Stimulated activated CD4-positive, alpha-beta T cell treated with anti-CD3 and anti-CD28 coated beads, TNF-alpha, amount 100 ng/mL, for 4 hours (primary cell): ENCODE measurements around the gene TAF9.
A peak's percentile ranks its signal among the peaks of the same experiment; 100 is the strongest.
"Not testable (repeated sequence)": the region's sequence is repeated elsewhere in the genome, so short reads cannot be mapped to it uniquely, and the experiment has no call there.

ENCODE experiments used
- DNase-seq, 3 experiments: peaks; one replicate each; pipeline ENCODE4 v3.0.0-alpha.2; 2020; ENCODE audit warnings: low read depth in 3 of 3

Gene TAF9, protein sequence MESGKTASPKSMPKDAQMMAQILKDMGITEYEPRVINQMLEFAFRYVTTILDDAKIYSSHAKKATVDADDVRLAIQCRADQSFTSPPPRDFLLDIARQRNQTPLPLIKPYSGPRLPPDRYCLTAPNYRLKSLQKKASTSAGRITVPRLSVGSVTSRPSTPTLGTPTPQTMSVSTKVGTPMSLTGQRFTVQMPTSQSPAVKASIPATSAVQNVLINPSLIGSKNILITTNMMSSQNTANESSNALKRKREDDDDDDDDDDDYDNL

DNA sequence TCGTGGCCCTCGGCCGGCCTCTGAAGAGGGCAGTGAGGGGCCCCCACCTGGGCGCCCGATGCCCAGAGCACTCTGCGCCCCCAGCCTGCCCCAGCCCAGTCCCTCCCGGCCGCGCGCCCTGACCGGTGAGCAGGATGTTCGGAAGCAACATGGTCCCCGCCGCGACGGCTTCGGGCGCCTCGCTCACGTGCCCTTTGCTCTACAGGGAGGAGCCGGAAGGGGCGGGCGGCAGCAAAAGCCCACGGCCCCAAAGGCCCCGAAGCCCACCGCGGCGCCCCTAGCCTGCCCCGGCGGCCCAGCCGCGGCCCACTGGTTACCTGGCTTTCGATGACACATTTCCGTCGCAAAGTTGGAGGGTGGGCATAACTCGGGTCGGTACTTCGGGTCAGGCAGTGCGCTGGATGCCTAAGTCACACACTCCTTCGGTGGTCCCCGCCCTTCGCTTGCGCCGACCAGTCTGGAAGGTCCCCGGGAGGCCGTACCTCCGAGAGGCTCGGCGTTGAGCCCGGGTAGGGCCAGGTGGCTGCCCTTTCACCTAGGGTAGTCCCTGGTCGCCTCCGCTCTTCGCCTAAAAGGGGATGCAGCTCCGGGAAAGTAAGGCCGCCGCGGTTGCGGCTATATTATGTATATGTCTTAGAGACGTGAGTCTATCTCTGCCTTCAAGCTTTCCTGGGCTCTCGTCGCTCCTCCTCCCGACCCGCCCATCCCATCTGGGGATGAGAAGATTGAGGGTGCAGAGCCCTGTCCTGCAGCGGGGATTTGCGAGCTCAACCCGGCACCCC lies at the start of gene TAF9, which contains the start of the genes AK6 and RAD17:
Gene TAF9, minus strand, starts transcription at position 181 of the 782 bp plus-strand sequence. CDS start 3,783 bp downstream, outside the sequence.
Gene AK6, minus strand, starts transcription at position 181 of the 782 bp plus-strand sequence. Its CDS starts 30 bp downstream, at position 151.
Gene RAD17, plus strand, starts transcription at position 479 of the 782 bp plus-strand sequence. CDS start 2,391 bp downstream, outside the sequence.
- DNase-seq, result peak; percentile 80 to 89 (median 81)

DNA sequence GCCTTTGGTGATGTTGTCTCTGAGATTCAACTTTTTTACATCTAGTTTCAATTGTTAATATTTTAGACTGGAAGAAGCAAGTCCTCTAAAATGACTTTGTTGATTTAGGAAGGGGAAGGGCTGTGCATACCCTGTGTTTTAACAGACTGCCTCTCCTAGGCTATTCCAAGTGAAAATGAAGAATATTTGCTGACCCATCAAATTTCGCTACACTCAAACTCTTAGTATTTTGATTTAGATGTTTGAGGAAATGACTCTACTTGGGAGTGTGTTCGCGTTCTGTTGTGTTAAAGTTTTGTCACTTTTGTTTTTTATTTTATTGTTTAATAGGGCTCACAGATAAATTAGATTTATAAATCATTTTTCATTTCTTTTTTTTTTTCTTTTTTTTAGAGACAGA lies 49.2 kb upstream of the TAF9 start:
- no peak for DNase-seq

DNA sequence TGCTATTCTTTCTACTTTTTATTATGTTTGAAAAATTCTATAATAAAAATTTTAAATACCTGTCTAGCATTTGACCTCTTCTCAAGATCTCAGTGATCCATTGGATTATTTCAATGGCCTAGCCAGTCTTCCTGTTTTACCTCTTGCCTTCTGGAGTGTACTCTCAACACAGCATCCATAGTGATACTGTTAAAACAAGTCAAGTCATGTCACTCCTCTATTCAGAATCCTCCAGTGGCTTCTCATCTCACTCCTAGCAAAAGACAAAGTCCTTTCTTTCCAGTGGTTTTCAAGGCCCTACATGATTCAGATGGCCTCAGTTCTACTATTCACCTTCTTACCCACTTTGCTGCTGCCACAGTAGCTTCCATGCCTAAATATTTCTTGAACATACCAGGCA lies 47.4 kb upstream of the TAF9 start:
- DNase-seq, result no peak

DNA sequence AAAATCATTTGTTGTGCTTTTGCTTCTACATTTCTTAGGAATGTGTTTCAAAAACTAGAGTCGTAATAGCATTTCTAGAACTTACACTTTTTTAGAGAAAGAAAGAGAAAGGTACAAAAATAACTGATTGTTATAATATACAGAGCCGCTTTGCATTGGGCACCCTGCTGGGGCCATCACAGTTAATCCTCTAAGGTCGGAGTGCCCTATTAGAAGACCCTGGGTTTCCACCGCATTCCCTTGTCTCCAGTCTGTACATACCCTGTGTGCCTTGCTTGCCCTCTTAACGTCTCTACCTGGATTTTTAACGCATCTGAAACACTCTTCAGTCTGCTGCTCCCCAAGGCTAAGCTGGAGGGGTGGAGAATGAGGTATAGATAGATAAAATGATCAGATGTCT lies 46.9 kb upstream of the TAF9 start:
- no peak for DNase-seq

DNA sequence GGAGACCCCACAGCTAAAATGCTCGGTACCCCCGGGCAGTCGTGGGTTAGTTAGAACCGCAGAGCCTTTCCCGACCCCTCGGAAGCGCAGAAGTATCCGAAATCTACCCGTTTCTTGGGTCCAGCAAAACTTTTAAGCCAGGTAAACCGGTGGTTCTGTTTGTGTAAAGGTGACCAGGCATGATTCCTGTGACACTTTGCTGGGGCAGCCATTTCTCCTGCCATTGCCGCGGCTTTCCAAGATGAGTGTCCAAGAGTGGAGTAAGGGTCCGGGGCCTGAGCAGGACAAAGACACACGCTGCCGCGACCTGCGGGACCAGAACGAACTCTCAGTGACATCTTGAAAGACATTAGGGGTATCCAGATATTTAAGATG lies 46.3 kb upstream of the TAF9 start:
- no peak for DNase-seq

DNA sequence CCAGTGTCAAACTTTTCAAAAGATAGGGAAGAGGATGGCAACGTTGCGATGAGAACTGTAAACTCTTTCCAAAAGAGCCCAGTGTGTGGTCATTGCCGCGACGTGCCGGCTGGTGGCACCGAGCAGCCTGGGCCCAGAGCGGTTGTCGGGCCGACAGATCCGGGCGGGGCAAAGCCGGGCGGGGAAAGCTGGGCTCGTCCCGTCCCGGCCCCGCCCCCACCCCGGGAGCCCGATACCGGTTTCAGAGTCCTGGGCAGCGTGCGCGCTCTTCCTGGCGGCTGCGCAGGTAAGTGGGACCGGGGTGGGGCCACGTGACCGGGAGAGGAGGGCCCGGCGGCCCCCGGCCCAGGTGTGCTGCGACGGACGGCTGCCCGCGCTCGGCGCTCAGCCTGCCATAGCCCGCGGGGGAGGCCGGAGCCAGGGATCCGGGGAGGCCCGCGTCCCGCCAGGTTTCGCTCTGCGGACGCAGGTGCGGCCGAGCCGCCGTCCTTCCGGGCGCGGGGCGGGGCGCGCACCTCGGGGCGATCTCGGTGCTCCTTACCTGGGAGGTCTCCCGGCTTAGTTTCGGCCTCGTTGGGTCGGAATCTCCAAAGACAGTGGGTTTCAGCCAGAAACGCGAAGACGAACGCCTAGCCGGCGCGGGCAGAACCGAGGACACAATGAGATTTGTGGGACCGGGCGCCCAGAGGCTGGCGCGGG lies 45.7 kb upstream of the TAF9 start, which contains the start of gene MARVELD2:
Gene MARVELD2, plus strand, starts transcription at position 232 of the 699 bp plus-strand sequence. CDS start 4,270 bp downstream, outside the sequence.
- peak; percentile 16 to 34 (median 33) for DNase-seq

DNA sequence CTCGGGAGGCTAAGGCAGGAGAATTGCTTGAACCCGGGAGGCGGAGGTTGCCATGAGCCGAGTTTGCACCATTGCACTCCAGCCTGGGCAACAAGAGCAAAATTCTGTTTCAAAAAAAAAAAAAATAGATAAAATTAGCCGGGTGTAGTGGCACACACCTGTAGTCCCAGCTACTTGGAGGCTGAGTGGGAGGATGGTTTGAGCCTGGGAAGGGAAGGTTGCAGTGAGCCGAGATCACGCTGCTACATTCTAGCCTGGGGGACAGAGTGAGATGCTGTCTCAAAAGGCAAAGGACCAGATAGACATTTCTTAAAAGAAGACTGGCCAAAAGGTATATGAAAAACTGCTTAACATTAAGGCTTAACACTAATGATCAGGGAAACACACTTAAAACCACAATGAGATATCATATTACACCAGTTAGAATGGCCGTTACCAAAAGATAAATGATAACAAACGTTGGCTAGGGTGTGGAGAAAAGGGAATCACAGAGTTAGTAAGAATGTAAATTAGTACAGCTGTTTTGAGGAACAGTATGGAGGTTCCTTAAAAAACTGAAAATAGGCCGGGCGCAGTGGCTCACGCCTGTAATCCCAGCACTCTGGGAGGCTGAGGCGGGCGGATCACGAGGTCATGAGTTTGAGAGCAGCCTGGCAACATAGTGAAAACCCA lies 35.5 kb upstream of the TAF9 start:
- no peak for DNase-seq

DNA sequence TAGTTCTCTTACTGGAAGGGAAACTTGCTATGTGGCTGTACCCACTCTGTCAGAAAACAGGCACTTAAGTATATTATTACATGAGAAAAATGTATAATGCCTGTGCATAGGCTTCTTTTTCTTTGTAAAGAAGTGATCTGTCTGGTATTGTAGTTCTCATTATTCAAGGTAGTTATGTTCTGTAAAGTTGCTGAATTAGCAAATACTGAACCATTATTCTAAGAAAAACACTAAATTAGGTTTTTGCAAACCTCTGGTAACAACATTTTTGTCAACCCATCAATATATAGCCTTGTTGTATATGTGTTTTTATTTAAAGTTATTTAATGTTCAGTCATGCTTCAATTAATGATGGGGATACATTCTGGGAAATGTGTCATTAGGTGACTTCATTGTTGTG lies 9.1 kb upstream of the TAF9 start:
- DNase-seq, result no peak

DNA sequence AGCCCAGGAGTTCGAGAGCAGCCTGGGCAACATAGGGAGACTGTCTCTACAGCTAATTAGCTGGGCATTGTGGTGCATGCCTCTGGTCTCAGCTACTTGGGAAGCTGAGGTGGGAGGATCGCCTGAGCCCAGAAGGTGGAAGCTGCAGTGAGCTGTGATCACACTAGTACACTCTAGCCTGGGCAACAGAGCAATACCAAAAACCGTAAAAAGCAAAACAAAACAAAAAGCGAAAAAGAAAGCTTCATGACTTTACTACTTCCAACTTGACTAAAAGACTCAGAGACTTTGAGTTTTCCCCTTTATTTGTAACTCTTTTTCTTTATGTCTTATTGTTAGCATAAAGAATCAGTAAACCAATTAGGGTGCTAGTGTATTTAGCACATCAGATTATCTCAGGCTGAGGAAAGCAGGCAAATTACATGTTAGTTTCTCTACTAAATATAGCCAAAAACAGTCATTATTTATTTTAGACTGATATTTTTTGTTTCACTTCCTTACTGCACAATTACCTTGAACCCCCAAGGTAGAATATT lies 5.7 kb upstream of the TAF9 start:
- DNase-seq, result no peak

DNA sequence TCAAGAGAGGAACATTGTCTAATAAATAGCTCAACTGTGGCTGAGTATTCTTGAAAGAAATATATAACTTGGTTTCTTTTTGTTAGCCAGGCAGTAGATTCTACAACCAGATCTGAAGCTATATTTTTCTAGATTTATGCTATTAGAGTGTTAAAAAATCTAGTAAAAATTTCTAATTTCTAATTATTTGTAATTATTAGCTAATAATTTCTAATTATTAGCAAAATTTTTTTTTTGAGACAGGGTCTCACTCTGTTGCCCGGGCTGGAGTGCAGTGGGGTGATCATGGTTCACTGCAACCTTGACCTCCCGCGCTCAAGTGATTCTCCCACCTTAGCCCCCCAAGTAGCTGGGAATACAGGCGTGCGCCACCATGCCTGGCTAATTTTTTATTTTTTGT lies 3.1 kb upstream of the TAF9 start:
- no peak for DNase-seq

DNA sequence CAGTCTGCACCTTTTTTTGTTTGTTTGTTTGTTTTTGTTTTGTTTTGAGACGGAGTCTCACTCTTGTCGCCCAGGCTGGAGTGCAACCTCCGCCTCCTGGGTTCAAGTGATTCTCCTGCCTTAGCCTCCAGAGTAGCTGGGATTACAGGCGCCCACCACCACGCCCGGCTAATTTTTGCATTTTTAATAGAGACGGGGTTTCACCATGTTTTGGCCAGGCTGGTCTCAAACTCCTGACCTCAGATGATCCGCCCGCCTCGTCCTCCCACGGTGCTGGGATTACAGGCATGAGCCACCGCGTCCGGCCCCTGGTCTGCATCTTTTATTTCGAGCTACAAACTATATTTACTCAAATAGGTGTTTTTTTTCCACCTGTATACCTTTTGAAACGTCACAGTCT lies 1.0 kb upstream of the TAF9 start:
- not testable (repeated sequence) for DNase-seq

DNA sequence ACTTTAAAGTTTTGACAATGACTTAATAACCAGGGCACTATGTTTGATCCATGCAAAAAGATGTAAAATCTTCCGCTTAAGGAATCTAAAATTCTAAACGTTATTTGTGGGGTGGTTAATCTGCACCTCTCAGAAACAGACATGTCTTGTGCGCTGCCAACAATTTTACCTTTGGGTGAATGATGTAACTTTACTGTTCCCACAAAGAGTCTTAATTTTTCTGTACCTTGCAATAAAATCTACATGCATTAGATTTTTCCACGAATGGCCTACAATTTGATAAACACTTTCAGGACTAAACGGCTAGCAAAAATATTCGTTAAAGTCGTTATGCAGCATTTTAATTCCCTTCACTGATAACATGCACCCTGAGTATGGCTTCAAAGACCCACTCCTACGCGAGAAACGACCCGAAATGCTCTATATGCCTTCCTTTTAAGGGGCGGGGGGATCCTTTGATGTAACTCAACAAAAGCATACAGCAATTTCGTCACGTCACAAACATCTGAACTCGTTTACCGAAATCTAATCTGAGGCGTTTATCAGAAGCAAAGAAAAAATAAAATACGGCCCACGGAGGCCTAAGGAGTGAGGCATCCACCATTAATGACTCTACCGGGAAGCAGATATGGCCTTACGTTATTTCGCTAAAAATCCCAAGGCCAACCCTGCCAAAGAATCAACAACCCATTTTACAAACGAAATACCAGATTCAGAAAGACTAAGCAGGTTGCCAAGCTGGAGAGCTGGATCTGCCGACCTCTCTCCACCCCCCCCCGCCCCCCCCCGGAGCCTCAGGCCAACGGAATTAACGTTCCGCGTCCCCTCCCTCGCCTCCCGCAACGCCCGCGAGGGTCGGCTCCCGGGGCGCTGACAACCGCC lies 621 bp downstream of the TAF9 start:
- DNase-seq, result peak in 2 of 3 experiments; percentile 2 to 13

DNA sequence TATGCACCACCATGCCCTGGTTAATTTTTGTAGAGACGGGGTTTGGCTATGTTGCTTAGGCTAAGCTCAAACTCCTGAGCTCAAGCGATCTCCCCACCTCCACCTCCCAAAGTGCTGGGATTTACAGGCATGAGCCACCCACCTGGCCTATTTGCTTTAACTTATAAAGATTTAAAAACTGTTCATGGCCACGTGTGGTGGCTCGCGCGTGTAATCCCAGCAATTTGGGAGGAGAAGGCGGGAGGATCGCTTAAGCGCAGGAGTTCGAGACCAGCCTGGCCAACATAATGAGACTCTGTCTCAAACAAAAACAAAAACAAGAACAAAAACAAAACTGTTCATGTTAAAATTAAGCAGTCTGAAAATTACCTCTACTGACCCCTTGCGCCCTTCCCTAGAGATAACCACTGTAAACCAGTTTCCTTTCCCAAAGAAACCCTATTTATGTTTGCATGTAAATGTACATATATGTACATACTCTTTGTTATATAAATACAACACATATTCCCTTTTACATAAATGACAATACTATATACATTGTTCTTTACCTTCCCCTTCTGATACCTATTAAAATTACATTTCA lies 1.5 kb downstream of the TAF9 start:
- DNase-seq, result no peak

DNA sequence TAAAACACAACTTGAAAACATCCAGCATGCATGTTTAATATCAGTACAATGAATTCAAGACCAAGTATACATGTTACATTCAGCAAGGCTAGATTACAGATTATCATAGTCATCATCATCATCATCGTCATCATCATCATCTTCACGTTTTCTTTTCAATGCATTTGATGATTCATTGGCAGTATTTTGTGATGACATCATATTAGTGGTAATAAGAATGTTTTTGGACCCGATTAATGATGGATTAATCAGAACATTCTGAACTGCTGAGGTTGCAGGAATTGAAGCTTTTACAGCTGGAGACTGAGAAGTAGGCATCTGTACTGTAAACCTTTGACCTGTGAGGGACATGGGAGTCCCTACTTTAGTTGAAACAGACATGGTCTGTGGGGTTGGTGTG lies 4.5 kb downstream of the TAF9 start:
- DNase-seq, result no peak

DNA sequence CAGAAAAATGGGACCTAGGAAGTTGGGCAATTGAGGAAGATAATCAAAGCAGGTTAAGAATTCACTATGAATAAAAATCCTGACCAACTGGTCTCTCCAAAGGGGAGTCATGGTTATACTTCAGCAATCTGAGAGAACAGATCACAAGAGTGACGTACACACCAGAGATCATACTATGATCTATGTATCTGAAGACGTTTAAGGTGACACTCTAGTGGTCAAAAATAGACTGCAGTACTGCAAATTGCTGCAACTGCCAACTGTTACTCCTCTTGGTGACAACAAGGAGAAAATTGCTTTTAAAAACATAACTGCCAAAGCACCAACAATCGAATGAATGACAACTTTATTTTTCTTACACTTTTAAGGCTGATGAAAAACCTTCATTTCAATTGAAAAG lies 4.9 kb downstream of the TAF9 start:
- no peak for DNase-seq

DNA sequence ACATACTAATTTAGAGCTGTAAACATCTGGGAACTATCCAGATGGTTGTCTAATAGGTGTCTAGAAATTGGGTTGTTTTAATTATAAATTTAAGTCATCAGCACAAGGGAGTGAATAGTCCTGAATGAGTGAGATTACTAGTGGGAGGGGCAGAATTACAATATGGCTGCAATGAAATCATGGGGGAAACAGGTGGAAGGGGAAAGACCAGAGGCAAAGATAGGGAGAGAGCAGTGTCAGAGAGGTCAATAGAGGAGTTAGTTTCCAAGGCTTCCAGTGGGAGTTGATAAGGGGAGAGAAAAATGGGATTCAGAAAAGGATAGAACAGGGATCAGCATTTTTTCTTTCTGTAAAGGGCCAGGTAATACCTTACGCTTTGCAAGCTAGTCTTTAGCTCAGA lies 8.9 kb downstream of the TAF9 start:
- DNase-seq, result no peak

DNA sequence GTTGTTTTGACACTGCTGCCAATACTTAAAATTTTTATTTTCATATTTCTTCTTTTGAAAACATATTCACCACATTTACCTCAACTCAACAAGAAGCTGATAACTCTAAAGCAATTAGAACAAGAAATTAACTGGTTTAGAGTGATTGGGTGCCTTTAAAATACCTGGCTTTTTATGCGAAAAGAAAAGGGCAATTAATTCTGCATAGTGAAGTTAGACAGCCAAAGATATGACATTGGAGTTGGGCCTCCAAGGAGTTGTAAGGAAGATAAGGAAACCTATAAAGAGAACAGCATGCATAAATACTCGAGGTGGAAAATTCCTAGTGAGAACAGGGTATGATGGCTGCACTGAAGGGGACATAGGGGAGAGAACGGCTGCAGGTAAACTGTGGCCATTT lies 9.6 kb downstream of the TAF9 start:
- DNase-seq, result no peak

DNA sequence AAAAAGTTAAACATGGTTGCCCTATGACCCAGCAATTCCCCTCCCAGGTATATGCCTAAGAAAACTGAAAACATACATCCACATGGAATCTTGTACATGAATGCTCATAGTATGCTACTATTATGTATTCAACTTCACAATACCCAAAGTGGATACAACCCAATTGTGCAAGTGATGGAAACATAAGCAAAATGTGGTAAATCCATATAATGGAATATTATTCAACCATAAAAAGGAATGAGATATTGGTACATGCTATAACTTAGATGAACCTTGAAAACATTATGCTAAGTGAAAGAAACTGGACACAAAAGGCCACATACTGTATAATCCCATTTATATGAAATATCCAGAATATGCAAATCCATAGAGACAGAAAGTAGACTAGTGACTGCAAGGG lies 18.7 kb downstream of the TAF9 start:
- no peak for DNase-seq

DNA sequence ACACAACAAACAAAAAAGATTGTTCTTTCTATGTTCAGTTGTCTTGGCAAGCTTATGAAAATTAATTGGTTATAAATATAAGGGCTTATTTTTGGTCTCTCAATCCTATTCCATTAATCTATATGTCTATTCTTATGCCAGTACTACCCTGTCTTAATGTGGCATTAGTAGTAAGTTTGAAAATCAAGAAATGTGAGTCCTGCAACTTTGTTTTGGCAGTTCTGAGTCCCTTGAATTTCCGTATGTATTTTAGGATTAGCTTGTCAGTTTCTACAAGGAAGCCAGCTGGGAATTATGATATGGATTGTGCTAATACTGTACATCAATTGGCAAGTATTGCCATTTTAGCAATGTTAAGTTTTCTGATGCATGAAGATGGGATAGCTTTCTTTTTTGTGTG lies 26.2 kb downstream of the TAF9 start:
- no peak for DNase-seq

DNA sequence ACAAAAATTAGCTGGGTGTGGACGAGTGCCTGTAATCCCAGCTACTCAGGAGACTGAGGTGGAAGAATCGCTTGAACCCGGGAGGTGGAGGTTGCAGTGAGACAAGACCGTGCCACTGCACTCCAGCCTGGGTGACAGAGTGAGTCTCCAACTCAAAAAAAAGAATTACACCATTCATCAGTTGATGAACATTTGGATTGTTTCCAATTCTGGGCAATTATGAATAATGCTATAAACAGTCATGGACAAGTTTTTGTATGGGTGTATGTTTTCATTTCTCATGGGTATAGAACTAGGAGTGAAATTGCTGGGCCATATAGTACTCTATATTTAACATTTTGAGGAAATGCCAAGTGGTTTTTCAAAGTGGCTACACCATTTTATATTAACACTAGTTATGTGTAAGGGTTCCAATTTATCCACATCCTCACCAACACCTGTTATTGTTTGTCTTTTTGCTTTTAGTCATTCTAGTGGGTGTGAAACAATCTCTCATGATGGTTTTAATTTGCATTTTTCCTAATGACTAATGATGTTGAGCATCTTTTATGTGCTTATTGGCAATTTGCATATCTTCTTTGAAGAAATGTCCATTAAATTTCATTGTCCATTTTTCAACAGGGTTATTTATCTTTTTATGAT lies 27.7 kb downstream of the TAF9 start:
- DNase-seq, result no peak
